CD4-positive, alpha-beta memory T cell (primary cell): Measurements from ENCODE around the gene VPS16. TPM values are rescaled to one million over a fixed set of nuclear protein-coding genes. Genes with fewer than 3 reads are reported as not detected.

Experiments used
- CTCF ChIA-PET: fragments of 350-600 bp; sonication (Branson Sonifier 250); formaldehyde crosslinking; loops from one replicate; lab custom pipeline; 2021; ENCODE audit warnings: inconsistent platforms; ENCODE audit not compliant: partially characterized antibody; lab: Charles Lee
- POLR2A ChIA-PET: fragments of 350-600 bp; sonication (Branson Sonifier 250); formaldehyde crosslinking; loops from one replicate; lab custom pipeline; 2021; ENCODE audit not compliant: partially characterized antibody; lab: Charles Lee
- DNase-seq, 5 donors: peaks; one replicate each; pipeline versions ENCODE4 v3.0.0 to v3.0.0-alpha.2; 2020 to 2022; ENCODE audit warnings: mixed read lengths in 1 of 5
- H3K27ac ChIP-seq: one replicate; pipeline ENCODE4 v1.7.0; 2013; ENCODE audit warnings: low read depth, low read length
- H3K27me3 ChIP-seq: 2 replicates; pipeline ENCODE4 v1.7.0; 2013; ENCODE audit warnings: mild to moderate bottlenecking, low read length, moderate library complexity; ENCODE audit not compliant: insufficient read depth
- H3K36me3 ChIP-seq: 2 replicates; pipeline ENCODE4 v1.7.0; 2013; ENCODE audit warnings: mild to moderate bottlenecking, low read length, moderate library complexity; ENCODE audit not compliant: insufficient read depth
- H3K4me1 ChIP-seq: 2 replicates; pipeline ENCODE4 v1.7.0; 2013; ENCODE audit warnings: mild to moderate bottlenecking, low read length, moderate library complexity; ENCODE audit not compliant: insufficient read depth
- H3K4me3 ChIP-seq, 2 donors: one replicate each; pipeline ENCODE4 v1.7.0; 2013; ENCODE audit warnings: low read length in 2 of 2, mild to moderate bottlenecking in 1 of 2
- H3K9me3 ChIP-seq, 2 donors: one replicate each; pipeline ENCODE4 v1.7.0; 2013; ENCODE audit warnings: low read length in 2 of 2, control low read depth in 1 of 2; ENCODE audit not compliant: control insufficient read depth in 1 of 2
- H3K27ac Mint-ChIP-seq, 7 donors: one replicate each; pipeline ENCODE4 v1.8.0; 2020 to 2021; ENCODE audit warnings: mixed read lengths in 7 of 7, mild to moderate bottlenecking in 6 of 7, inconsistent platforms in 3 of 7, moderate library complexity in 3 of 7
- H3K27me3 Mint-ChIP-seq, 2 donors: one replicate each; pipeline ENCODE4 v1.8.0; 2020 to 2021; ENCODE audit warnings: mixed read lengths in 2 of 2
- H3K36me3 Mint-ChIP-seq, 2 donors: one replicate each; pipeline ENCODE4 v1.8.0; 2020 to 2021; ENCODE audit warnings: mixed read lengths in 2 of 2, inconsistent platforms in 1 of 2, mild to moderate bottlenecking in 1 of 2
- H3K4me1 Mint-ChIP-seq, 4 donors: one replicate each; pipeline ENCODE4 v1.8.0; 2020 to 2021; ENCODE audit warnings: mixed read lengths in 4 of 4, mild to moderate bottlenecking in 1 of 4
- H3K4me3 Mint-ChIP-seq, 8 donors: one replicate each; pipeline ENCODE4 v1.8.0; 2020 to 2021; ENCODE audit warnings: mixed read lengths in 8 of 8, mild to moderate bottlenecking in 7 of 8, moderate library complexity in 6 of 8, inconsistent platforms in 3 of 8
- H3K9me3 Mint-ChIP-seq, 8 donors: one replicate each; pipeline ENCODE4 v1.8.0; 2020 to 2021; ENCODE audit warnings: mixed read lengths in 8 of 8, mild to moderate bottlenecking in 5 of 8, inconsistent platforms in 3 of 8, moderate library complexity in 1 of 8
- intact Hi-C: fragments of 100-400 bp; cut with micrococcal nuclease; formaldehyde crosslinking; loops from one replicate; pipeline ENCODE4 v1.15.1; 2023
- polyA plus RNA-seq, 2 donors: library from polyadenylated mRNA; unstranded; fragments of 300-500 nt; fragmentation: Illumina TruSeq; gene quantifications; one replicate each; pipeline ENCODE4 v1.2.3, GENCODE V29; 2021
- total RNA-seq, 2 experiments: library from RNA; stranded (reverse); gene quantifications; one replicate each; pipeline ENCODE4 v1.2.3, GENCODE V29; 2021

VPS16 gene
- total and polyA plus RNA-seq, 4 experiments from 2014 or later: 38.3 to 61.1 (median 50.9) TPM

DNA sequence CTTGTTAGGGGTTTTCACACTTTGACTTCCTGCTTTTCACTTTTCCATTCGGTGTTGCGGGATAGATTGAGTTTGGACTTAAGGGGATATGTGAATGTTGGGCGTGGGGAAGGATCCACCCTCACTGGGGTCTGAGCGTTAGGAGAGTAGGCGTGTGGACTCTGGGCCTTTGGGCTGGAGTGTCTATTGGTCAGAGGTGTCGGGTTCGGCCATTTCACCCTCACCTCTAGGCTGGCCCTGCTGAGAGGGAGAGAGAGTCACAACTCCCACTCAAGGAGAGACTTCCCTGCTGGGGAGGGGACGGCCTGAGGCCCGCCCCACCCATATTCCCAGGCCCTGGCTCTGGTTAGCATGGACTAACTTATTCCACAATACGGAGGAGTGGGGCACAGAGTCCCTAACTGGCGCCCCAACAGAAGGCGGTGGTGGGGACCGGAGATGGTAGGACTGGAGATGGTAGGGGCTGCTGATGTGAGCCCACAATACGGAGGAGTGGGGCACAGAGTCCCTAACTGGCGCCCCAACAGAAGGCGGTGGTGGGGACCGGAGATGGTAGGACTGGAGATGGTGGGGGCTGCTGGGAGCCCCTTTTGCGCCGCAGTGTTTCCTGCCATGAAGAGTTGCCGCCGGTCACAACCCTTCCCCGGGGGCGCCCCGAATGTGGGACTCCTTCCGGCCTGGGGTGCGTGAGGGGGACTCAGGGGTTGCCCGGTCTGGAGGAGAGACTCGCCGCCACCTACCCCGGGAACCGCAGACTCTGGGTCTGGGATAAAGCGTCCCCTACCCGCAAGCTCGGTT lies 31.3 kb downstream of the VPS16 start:
- Mint-ChIP-seq H3K36me3 (peaks cover 0 to 26% of the 10 kb centered on the region in 2 donors), H3K27me3 (no peaks in the 10 kb centered on the region), H3K4me3 (peak overlapping the region; percentile 88 to 96 (median 93)), H3K4me1 (peaks cover 30 to 56% (median 46%) of the 10 kb centered on the region in 4 donors), H3K9me3 (no peaks in the 10 kb centered on the region), H3K27ac (peak overlapping the region in 3 of 7 donors; percentile 30 to 90 (median 69))
- peaks cover 29% of the 10 kb centered on the region for H3K4me1 ChIP-seq
- ChIA-PET CTCF (no interaction called here), POLR2A (interaction anchor here (1.0 to 3.6 kb wide), 5 partner anchors 16 to 142 kb away, joined by 3 to 34 read pairs (median 4); partner anchors contain the start of genes PCED1A and VPS16)
- H3K4me3 ChIP-seq: peak overlapping the region; percentile 74 to 95
- H3K27ac ChIP-seq: no peak overlapping the region
- H3K36me3 ChIP-seq: no peaks in the 10 kb centered on the region
- DNase-seq: no peak
- H3K9me3 ChIP-seq: no peaks in the 10 kb centered on the region
- H3K27me3 ChIP-seq: no peaks in the 10 kb centered on the region
- intact Hi-C loops: loop anchor here (2.0 to 5.0 kb wide), 4 partner anchors 111 to 175 kb away; partner anchors contain the start of gene MRPS26

- peaks cover 27 to 57% (median 44%) of the 10 kb centered on the region in 4 donors for H3K4me1 Mint-ChIP-seq
- peak overlapping the region; percentile 74 to 95 for H3K4me3 ChIP-seq
- intact Hi-C loops: loop anchor here (1.0 to 5.0 kb wide), 5 partner anchors 32 to 175 kb away; partner anchors contain the start of genes MRPS26, PCED1A and VPS16
- no peaks in the 10 kb centered on the region for H3K36me3 ChIP-seq
- H3K27me3 ChIP-seq: no peaks in the 10 kb centered on the region
- no peaks in the 10 kb centered on the region for H3K9me3 ChIP-seq
- peak overlapping the region; percentile 66 for H3K27ac ChIP-seq
- ChIA-PET POLR2A (interaction anchor here (0.7 to 3.6 kb wide), 11 partner anchors 17 to 558 kb away, joined by 3 to 34 read pairs (median 3); partner anchors contain the start of genes IDH3B, NOP56, PCED1A and SNRPB), CTCF (interaction anchor here (0.6 to 1.2 kb wide), 4 partner anchors 10 to 193 kb away, joined by 3 read pairs; no protein-coding TSS in a partner anchor)
- H3K27ac Mint-ChIP-seq: peak overlapping the region; percentile 54 to 95 (median 92)
- no peaks in the 10 kb centered on the region for H3K9me3 Mint-ChIP-seq
- H3K4me1 ChIP-seq: peaks cover 26% of the 10 kb centered on the region
- no peaks in the 10 kb centered on the region for H3K27me3 Mint-ChIP-seq
- DNase-seq: peak; percentile 72 to 82 (median 74)
- H3K4me3 Mint-ChIP-seq: peak overlapping the region; percentile 88 to 96 (median 93)
- H3K36me3 Mint-ChIP-seq: peaks cover 0 to 24% of the 10 kb centered on the region in 2 donors
Observed at GRCh38 chr20:2872459-2873009, 32.0 kb downstream of the VPS16 start.

GRCh38 chr20:2873010-2873746 lies 32.6 kb downstream of the VPS16 start, which contains the start of gene PTPRA:
TSS of gene PTPRA (plus strand) at chr20:2873481. CDS start at chr20:2964278, 90,797 bp downstream.
- peak within 1 kb of the TSS; percentile 84 to 95 for H3K4me3 ChIP-seq
- H3K27me3 Mint-ChIP-seq: no peaks in the 10 kb centered on the region
- peaks cover 25% of the 10 kb centered on the region for H3K4me1 ChIP-seq
- intact Hi-C loops: loop anchor here (1.0 to 5.0 kb wide), 5 partner anchors 33 to 174 kb away; partner anchors contain the start of genes MRPS26, PCED1A and VPS16
- peak within 1 kb of the TSS; percentile 88 to 96 (median 93) for H3K4me3 Mint-ChIP-seq
- H3K4me1 Mint-ChIP-seq: peaks cover 27 to 53% (median 40%) of the 10 kb centered on the region in 4 donors
- no peaks in the 10 kb centered on the region for H3K9me3 ChIP-seq
- peak; percentile 87 to 91 (median 88) for DNase-seq
- H3K27ac ChIP-seq: peak within 1 kb of the TSS; percentile 66
- H3K36me3 Mint-ChIP-seq: peaks cover 0 to 21% of the 10 kb centered on the region in 2 donors
- H3K27ac Mint-ChIP-seq: peak within 1 kb of the TSS; percentile 86 to 95 (median 92)
- H3K27me3 ChIP-seq: no peaks in the 10 kb centered on the region
- ChIA-PET POLR2A (interaction anchor here (0.7 to 3.6 kb wide), 11 partner anchors 18 to 557 kb away, joined by 3 to 34 read pairs (median 3); partner anchors contain the start of genes IDH3B, NOP56, PCED1A and SNRPB), CTCF (interaction anchor here (0.6 to 1.2 kb wide), 4 partner anchors 10 to 193 kb away, joined by 3 read pairs; no protein-coding TSS in a partner anchor)
- no peaks in the 10 kb centered on the region for H3K36me3 ChIP-seq
- H3K9me3 Mint-ChIP-seq: no peaks in the 10 kb centered on the region

DNA sequence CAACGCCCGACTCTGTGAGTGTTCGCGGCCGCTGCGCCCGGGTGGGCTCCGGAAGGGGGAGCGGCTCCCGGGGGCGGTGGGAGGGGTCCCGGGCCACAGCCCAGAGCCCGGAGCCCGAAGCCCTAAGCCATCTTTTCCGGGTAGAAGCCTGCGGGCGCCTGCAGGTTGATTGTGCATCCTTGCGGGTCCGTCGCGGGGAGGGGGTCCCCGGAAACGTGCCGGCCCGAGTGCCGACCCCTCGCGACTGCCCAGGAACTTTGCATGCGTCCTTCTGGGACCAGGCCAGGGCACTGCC lies 33.1 kb downstream of the VPS16 start:
- CTCF ChIA-PET: interaction anchor here (1.2 kb wide), 1 partner anchor 32 kb away, joined by 3 read pairs; no protein-coding TSS in a partner anchor

DNA sequence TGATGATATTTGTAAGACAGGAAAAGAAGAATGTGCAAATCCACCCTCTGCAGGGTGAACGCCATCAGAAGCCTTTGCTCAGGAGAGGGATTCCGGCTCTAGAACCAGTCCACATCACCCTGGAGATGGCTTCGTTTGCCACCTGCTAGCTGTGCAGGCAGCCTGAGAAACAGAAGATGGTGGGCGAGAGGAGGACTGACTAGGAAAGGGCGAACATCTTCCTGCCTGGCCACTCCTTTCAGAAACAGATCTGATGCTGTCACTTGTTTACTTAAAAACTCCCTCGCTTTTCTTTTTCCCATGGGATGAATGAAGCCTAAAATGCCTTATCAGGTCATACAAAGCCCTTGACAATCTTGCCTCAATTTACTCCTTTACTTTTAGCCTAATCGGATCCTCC lies 33.9 kb downstream of the VPS16 start:
- ChIA-PET POLR2A (no interaction called here), CTCF (interaction anchor here (0.6 kb wide), 1 partner anchor 979 kb away, joined by 3 read pairs; no protein-coding TSS in a partner anchor)
- Histone ChIP-seq H3K9me3 (no peaks in the 10 kb centered on the region), H3K36me3 (no peaks in the 10 kb centered on the region), H3K27ac (peak overlapping the region; percentile 66), H3K4me1 (peaks cover 31% of the 10 kb centered on the region), H3K27me3 (no peaks in the 10 kb centered on the region), H3K4me3 (peak overlapping the region; percentile 14 to 91)
- DNase-seq: peak in 2 of 5 donors; percentile 2 to 9
- H3K4me3 Mint-ChIP-seq: peak overlapping the region; percentile 88 to 94 (median 90)
- no peaks in the 10 kb centered on the region for H3K9me3 Mint-ChIP-seq
- intact Hi-C loops: loop anchor here (5.0 kb wide), 2 partner anchors 122 to 173 kb away; partner anchors contain the start of gene MRPS26
- no peaks in the 10 kb centered on the region for H3K27me3 Mint-ChIP-seq
- H3K36me3 Mint-ChIP-seq: peaks cover 0 to 23% of the 10 kb centered on the region in 2 donors
- H3K27ac Mint-ChIP-seq: peak overlapping the region in 6 of 7 donors; percentile 37 to 94 (median 87)
- H3K4me1 Mint-ChIP-seq: peaks cover 35 to 64% (median 46%) of the 10 kb centered on the region in 4 donors

More for the DNA sequence above, 33.1 kb downstream of the VPS16 start:
- no peaks in the 10 kb centered on the region for H3K9me3 Mint-ChIP-seq
- POLR2A ChIA-PET: interaction anchor here (0.9 to 3.6 kb wide), 6 partner anchors 34 to 403 kb away, joined by 3 to 34 read pairs (median 6); partner anchors contain the start of genes IDH3B, NOP56, PCED1A and SNRPB
- peaks cover 25% of the 10 kb centered on the region for H3K4me1 ChIP-seq
- peak overlapping the region; percentile 88 to 94 (median 90) for H3K4me3 Mint-ChIP-seq
- no peaks in the 10 kb centered on the region for H3K27me3 ChIP-seq
- H3K4me3 ChIP-seq: peak overlapping the region; percentile 84 to 91
- H3K27ac ChIP-seq: peak overlapping the region; percentile 66
- peaks cover 0 to 23% of the 10 kb centered on the region in 2 donors for H3K36me3 Mint-ChIP-seq
- intact Hi-C loops: loop anchor here (1.0 to 5.0 kb wide), 5 partner anchors 33 to 174 kb away; partner anchors contain the start of genes MRPS26, PCED1A and VPS16
- no peaks in the 10 kb centered on the region for H3K27me3 Mint-ChIP-seq
- H3K36me3 ChIP-seq: no peaks in the 10 kb centered on the region
- peaks cover 30 to 58% (median 43%) of the 10 kb centered on the region in 4 donors for H3K4me1 Mint-ChIP-seq
- H3K27ac Mint-ChIP-seq: peak overlapping the region in 6 of 7 donors; percentile 52 to 94 (median 87)
- peak in 1 of 5 donors; percentile 68 for DNase-seq
- no peaks in the 10 kb centered on the region for H3K9me3 ChIP-seq

DNA sequence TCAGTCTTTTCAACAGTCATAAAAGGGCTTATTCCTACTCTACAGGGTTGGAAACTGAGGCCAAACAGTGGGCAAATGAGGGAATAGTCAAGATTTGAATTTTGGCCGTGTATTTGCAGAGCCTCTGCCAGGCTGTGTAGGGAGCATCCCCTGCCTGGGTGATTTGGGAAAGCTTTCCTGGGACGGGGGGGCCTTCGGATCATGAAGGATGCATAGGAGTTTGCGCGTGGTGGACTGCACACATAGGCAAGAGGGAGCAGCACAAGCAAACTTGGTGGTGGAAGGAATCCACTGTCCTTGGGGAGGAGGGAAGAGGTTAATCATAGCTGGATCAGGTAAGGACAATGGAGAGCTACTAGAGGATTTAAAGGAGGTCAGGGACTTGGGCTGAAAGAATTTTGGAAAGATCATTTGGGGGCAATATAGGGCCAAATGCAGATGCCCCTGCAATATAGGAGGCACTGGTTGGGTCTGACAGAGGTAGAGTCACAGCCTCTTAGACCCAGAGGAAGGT lies 35.2 kb downstream of the VPS16 start:
- Histone ChIP-seq H3K4me1 (peaks cover 32% of the 10 kb centered on the region), H3K27me3 (no peaks in the 10 kb centered on the region), H3K27ac (no peak overlapping the region), H3K9me3 (no peaks in the 10 kb centered on the region), H3K4me3 (no peak overlapping the region), H3K36me3 (no peaks in the 10 kb centered on the region)
- H3K27ac Mint-ChIP-seq: peak overlapping the region in 3 of 7 donors; percentile 47 to 87 (median 48)
- ChIA-PET POLR2A (no interaction called here), CTCF (interaction anchor here (1.0 kb wide), 1 partner anchor 24 kb away, joined by 4 read pairs; no protein-coding TSS in a partner anchor)
- no peaks in the 10 kb centered on the region for H3K9me3 Mint-ChIP-seq
- peaks cover 0 to 24% of the 10 kb centered on the region in 2 donors for H3K36me3 Mint-ChIP-seq
- no peak for DNase-seq
- no peaks in the 10 kb centered on the region for H3K27me3 Mint-ChIP-seq
- H3K4me3 Mint-ChIP-seq: peak overlapping the region in 7 of 8 donors; percentile 29 to 94 (median 55)
- peaks cover 38 to 76% (median 55%) of the 10 kb centered on the region in 4 donors for H3K4me1 Mint-ChIP-seq
- intact Hi-C loops: no loop called here
